ENCODE data around the gene RPGRIP1. TPM values are rescaled to one million over a fixed set of nuclear protein-coding genes. Genes with fewer than 3 reads are reported as not detected.

RPGRIP1 gene
- total RNA-seq, 1 donor from 2014 or later = 1.1 TPM

DNA sequence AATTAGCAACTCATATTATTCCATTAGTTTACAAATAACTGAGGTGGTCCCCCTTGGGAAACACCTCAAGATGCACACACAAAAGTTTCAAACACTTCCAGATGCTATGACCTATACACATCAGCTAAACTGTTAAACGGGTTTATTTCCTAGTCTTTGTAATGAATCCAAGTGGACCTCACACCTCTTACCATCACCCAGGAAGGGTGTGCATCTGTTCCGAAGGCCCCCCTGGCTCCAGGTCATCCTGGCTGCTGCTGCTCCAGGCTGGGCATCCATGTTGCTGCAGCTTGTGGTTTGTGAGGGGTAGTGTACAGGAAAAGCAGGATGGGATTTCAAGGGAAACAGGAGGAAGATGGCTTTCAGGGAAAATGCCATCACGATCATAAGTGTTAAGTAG lies 17.5 kb upstream of the RPGRIP1 start:
- TF ChIP-seq, protein P1, sequence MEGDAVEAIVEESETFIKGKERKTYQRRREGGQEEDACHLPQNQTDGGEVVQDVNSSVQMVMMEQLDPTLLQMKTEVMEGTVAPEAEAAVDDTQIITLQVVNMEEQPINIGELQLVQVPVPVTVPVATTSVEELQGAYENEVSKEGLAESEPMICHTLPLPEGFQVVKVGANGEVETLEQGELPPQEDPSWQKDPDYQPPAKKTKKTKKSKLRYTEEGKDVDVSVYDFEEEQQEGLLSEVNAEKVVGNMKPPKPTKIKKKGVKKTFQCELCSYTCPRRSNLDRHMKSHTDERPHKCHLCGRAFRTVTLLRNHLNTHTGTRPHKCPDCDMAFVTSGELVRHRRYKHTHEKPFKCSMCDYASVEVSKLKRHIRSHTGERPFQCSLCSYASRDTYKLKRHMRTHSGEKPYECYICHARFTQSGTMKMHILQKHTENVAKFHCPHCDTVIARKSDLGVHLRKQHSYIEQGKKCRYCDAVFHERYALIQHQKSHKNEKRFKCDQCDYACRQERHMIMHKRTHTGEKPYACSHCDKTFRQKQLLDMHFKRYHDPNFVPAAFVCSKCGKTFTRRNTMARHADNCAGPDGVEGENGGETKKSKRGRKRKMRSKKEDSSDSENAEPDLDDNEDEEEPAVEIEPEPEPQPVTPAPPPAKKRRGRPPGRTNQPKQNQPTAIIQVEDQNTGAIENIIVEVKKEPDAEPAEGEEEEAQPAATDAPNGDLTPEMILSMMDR (IDR thresholded peaks at IDR 0.05) = no peak
- no peaks in the 10 kb centered on the region for H3K27me3 ChIP-seq (ENCODE audit: low read depth)
- ATAC-seq (no peak), DNase-seq (no peak)
- peaks cover 83% of the 10 kb centered on the region for H3K4me1 ChIP-seq
- no peak overlapping the region for H3K4me3 ChIP-seq
- no peak overlapping the region for H3K27ac ChIP-seq
- peaks cover 100% of the 10 kb centered on the region for H3K36me3 ChIP-seq
- intact Hi-C loops (cut with DNase I) = no loop called here
- no peaks in the 10 kb centered on the region for H3K9me3 ChIP-seq

DNA sequence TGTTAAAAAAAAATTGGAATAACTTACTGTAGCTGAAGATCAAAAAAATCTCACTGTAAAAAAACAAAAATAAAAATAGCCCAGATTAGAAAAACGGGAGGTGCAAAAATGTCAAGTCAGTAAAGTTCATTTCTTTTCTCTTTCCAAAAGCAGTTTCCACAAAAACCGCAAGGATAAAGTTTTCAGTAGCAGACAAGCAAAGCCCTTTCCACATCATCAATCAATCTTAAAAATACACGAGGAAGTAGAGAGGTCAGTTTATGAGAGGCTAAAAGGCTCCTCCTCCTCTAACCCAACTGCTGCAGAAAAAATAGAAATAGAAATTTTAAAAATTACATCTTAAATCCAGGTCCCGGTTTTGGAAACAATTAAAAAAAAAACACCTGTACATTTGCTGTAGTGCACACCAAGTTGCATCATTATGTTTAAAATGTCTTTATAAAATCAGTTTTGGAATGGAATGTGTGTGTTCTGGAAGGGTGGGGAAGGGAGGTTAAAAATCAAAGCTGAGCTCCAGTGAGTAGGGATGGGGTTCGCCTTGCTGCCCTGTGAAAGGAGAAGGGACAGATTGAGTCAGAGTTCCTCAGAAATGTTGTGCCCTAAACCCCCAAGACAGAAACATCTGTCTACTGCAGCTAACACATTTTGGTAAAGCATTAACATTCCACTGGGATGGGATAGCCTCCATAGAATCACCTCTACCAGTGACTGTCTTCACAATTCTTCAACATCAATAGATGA lies 16.4 kb upstream of the RPGRIP1 start:
- H3K27ac ChIP-seq = no peak overlapping the region
- intact Hi-C loops (cut with DNase I) = no loop called here
- H3K27me3 ChIP-seq (ENCODE audit: low read depth) = no peaks in the 10 kb centered on the region
- peaks cover 95% of the 10 kb centered on the region for H3K36me3 ChIP-seq
- TF ChIP-seq, protein P1 (IDR thresholded peaks at IDR 0.05) = no peak
- DNase-seq = no peak
- H3K4me1 ChIP-seq = peaks cover 78% of the 10 kb centered on the region
- no peak overlapping the region for H3K4me3 ChIP-seq
- ATAC-seq = no peak
- H3K9me3 ChIP-seq = no peaks in the 10 kb centered on the region

DNA sequence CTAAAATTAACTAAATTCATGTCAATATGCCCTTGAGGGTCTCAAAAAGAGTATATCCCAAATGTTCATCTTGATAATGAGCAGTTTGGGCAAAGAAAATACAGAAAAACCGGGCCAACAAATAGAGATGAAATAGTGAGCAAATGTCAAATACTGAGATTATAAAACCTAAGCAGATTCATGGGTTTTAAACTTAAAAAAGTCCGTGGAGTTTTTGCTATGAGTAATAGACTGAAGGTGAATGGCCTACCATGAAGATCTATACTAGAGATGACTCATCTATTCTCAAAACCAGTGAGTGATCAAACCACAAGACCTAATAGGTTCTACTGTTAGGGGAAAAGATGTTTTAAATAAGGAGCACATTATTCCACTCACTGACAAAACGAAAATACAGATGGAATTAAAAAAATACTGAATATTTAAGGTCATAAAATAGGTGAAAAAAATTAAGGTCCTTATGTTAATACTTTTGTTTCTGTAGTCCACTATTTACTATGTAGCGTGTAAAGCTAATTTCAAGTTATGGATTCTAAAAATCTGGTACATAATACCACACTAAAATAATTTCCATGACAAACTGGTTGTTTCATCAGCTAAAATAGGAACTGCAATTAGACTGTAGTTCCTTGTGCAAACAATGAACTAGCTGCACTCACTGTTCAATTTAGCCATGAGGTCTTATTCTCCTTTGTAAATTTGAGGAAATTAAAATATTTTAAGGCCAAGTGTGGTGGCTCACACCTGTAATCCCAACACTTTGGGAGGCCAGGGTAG lies 15.7 kb upstream of the RPGRIP1 start:
- ATAC-seq = peak in 1 of 2 donors; percentile 60
- TF ChIP-seq, protein P1 (IDR thresholded peaks at IDR 0.05) = no peak
- no peaks in the 10 kb centered on the region for H3K9me3 ChIP-seq
- no peak overlapping the region for H3K27ac ChIP-seq
- intact Hi-C loops (cut with DNase I) = no loop called here
- H3K4me1 ChIP-seq = peaks cover 71% of the 10 kb centered on the region
- H3K36me3 ChIP-seq = peaks cover 87% of the 10 kb centered on the region
- H3K27me3 ChIP-seq (ENCODE audit: low read depth) = no peaks in the 10 kb centered on the region
- no peak overlapping the region for H3K4me3 ChIP-seq
- no peak for DNase-seq

DNA sequence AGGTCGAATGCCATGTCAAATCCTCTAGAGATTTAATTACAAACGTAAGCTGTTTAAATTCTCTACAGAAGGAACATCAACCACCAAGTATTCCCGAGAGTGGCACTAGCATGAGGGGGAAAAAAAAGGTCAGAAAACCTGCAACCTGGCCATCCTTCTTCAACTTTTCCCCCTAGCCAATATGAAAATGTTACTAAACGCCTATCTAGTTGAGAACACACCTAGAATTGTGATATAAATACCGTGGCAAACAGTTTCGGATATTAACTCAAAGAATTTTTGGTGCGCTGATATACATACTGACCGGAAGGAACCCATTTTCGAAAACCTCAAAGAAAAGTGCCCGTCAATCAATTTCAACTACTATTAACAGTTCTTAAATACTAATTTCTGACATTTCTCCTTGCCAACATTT lies 12.4 kb upstream of the RPGRIP1 start:
- Histone ChIP-seq H3K36me3 (peaks cover 55% of the 10 kb centered on the region), H3K27me3 (ENCODE audit: low read depth) (no peaks in the 10 kb centered on the region), H3K27ac (peak overlapping the region; percentile 13), H3K4me1 (peaks cover 64% of the 10 kb centered on the region), H3K9me3 (no peaks in the 10 kb centered on the region), H3K4me3 (peak overlapping the region; percentile 74)
- DNase-seq = no peak
- TF ChIP-seq, protein P1 (IDR thresholded peaks at IDR 0.05) = no peak
- intact Hi-C loops (cut with DNase I) = no loop called here
- no peak for ATAC-seq

DNA sequence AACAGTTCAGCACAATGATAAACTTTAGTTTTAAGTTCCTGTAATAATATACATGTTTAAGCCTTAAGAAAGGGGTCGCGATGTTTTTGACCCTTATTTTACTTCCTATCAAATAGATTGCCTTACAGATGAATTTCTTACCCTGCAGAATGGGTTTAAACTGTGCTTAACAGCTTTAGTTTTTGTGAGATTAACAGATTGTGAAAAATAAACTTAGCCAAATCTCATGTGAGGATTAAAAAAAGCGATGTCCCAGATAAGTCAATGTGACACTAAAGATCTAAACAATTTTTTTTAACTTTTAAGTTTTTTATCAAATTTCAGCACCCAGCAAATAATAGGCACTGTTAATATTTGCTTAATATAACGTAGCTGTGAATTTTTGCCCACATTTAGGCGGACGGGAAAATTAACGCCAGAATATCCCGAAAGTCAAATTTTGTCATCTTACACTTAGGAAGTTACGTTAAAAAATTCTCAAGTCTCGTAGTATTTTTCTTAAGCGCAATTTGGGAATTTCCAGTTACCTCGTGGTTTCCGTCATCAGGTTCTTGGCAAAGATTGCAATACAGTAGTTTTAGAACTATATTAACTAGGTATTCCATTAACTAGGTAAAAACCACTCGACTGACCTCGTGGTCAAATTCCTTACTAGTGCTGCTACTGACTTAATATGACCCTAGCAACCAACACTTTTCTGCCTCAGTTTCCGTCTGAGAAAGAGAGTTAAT lies 11.8 kb upstream of the RPGRIP1 start:
- H3K4me1 ChIP-seq = peaks cover 58% of the 10 kb centered on the region
- TF ChIP-seq, protein P1 (IDR thresholded peaks at IDR 0.05) = no peak
- intact Hi-C loops (cut with DNase I) = no loop called here
- ATAC-seq = peak in 1 of 2 donors; percentile 29
- H3K4me3 ChIP-seq = peak overlapping the region; percentile 74
- H3K27ac ChIP-seq = peak overlapping the region; percentile 91
- DNase-seq = no peak
- no peaks in the 10 kb centered on the region for H3K27me3 ChIP-seq (ENCODE audit: low read depth)
- peaks cover 49% of the 10 kb centered on the region for H3K36me3 ChIP-seq
- H3K9me3 ChIP-seq = no peaks in the 10 kb centered on the region
